DOHH2 (cell line): ENCODE results near the gene PITPNC1.

Experiments
- H3F3A ChIP-seq: fragments of 200-600 bp; sonication (generic), shearing (Covaris generic); 2 replicates; pipeline ENCODE4 v1.6.0; 2016; ENCODE audit warnings: antibody characterized with exemption, mild to moderate bottlenecking; ENCODE audit not compliant: control insufficient read depth, insufficient read depth
- H3K27ac ChIP-seq: fragments of 200-600 bp; sonication (generic); 2 replicates; pipeline ENCODE4 v1.5.1; 2014; ENCODE audit warnings: low read depth, mild to moderate bottlenecking, low read length, moderate library complexity
- H3K27me3 ChIP-seq: fragments of 200-600 bp; sonication (generic); 2 replicates; pipeline ENCODE4 v1.6.1; 2014; ENCODE audit warnings: mild to moderate bottlenecking, low read length, mixed read lengths; ENCODE audit not compliant: control insufficient read depth
- H3K36me3 ChIP-seq: fragments of 200-600 bp; sonication (generic); 2 replicates; pipeline ENCODE4 v1.6.1; 2014; ENCODE audit warnings: mild to moderate bottlenecking, low read length, moderate library complexity, mixed read lengths; ENCODE audit not compliant: control insufficient read depth
- H3K4me1 ChIP-seq: fragments of 200-600 bp; sonication (generic); 2 replicates; pipeline ENCODE4 v1.6.1; 2014; ENCODE audit warnings: mild to moderate bottlenecking, low read length, mixed read lengths; ENCODE audit not compliant: control insufficient read depth
- H3K4me2 ChIP-seq: fragments of 200-600 bp; sonication (generic); 2 replicates; pipeline ENCODE4 v1.6.0; 2014; ENCODE audit warnings: mild to moderate bottlenecking, low read length, moderate library complexity
- H3K4me3 ChIP-seq: fragments of 200-600 bp; sonication (generic); 2 replicates; pipeline ENCODE4 v1.5.1; 2014; ENCODE audit warnings: mild to moderate bottlenecking, low read length, mixed read lengths
- H3K79me2 ChIP-seq: fragments of 200-600 bp; sonication (generic); 2 replicates; pipeline ENCODE4 v1.6.1; 2014; ENCODE audit warnings: mild to moderate bottlenecking, low read length, mixed read lengths; ENCODE audit not compliant: control insufficient read depth
- H3K9me2 ChIP-seq: fragments of 200-600 bp; sonication (generic); replicated peaks from 2 replicates; pipeline ENCODE4 v1.6.1; 2014; ENCODE audit warnings: mild to moderate bottlenecking, low read length, mixed read lengths; ENCODE audit not compliant: control insufficient read depth
- H3K9me3 ChIP-seq: fragments of 200-600 bp; sonication (generic); 2 replicates; pipeline ENCODE4 v1.6.1; 2014; ENCODE audit warnings: antibody characterized with exemption, low read length, mixed read lengths; ENCODE audit not compliant: control insufficient read depth, insufficient read depth
- H4K20me1 ChIP-seq: fragments of 200-600 bp; sonication (generic); 2 replicates; pipeline ENCODE4 v1.6.0; 2014; ENCODE audit warnings: low read depth, mild to moderate bottlenecking, antibody characterized with exemption, low read length, moderate library complexity; ENCODE audit not compliant: control insufficient read depth, insufficient read depth
- CTCF ChIP-seq: fragments of 200-600 bp; sonication (generic); IDR thresholded peaks from one replicate; pipeline ENCODE4 v1.5.1; 2014; ENCODE audit warnings: antibody characterized with exemption, mild to moderate bottlenecking, low read depth, low read length; ENCODE audit not compliant: poor library complexity, severe bottlenecking
- EZH2phosphoT487 ChIP-seq: fragments of 200-600 bp; sonication (generic); IDR thresholded peaks from 2 replicates; pipeline ENCODE4 v1.6.1; 2017; ENCODE audit warnings: borderline replicate concordance, mild to moderate bottlenecking, antibody characterized with exemption, low read length, moderate library complexity, mixed read lengths

Gene PITPNC1

GRCh38 chr17:67461228-67461780 lies 84.2 kb downstream of the PITPNC1 start:
- no peaks in the 10 kb centered on the region for H3K79me2 ChIP-seq
- no peak overlapping the region for H3K4me3 ChIP-seq
- H3K27ac ChIP-seq: no peak overlapping the region
- H3K36me3 ChIP-seq: 0 out of 2 replicates have a peak, but pooled peaks cover 3% of the 10 kb centered on the region
- no peaks in the 10 kb centered on the region for H4K20me1 ChIP-seq
- H3K4me1 ChIP-seq: peaks cover 43% of the 10 kb centered on the region
- no peak for TF ChIP-seq EZH2phosphoT487
- TF ChIP-seq CTCF: no peak
- H3K9me3 ChIP-seq: peaks cover 10% of the 10 kb centered on the region
- no peak overlapping the region for H3K4me2 ChIP-seq
- H3F3A ChIP-seq: peaks cover 5% of the 10 kb centered on the region; the same call in 1 of the 2 replicates
- H3K27me3 ChIP-seq: no peaks in the 10 kb centered on the region
- H3K9me2 ChIP-seq: no peaks in the 10 kb centered on the region

DNA sequence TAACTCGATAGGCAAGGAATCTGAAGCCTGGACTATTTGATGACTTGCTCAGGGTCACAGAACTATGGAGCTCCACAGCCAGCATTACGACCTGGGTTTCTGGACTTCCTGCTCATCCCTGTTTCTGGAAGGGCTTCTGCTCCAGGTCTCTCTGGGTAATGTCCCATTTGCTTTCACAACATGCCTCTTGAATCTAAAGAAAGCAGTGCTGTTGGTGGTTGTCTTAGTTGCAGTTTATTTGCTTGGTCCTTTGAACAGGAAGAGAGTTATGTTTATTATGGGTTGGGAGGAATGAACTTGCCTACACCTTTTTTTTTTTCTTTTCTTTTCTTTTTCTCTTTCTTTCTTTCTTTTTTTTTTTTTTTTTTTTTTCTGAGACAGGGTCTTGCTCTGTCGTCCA lies 84.8 kb downstream of the PITPNC1 start:
- H3K4me2 ChIP-seq: no peak overlapping the region
- H3K4me3 ChIP-seq: no peak overlapping the region
- peaks cover 43% of the 10 kb centered on the region for H3K4me1 ChIP-seq
- H3K9me3 ChIP-seq: peaks cover 10% of the 10 kb centered on the region
- H3K27ac ChIP-seq: no peak overlapping the region
- H3K9me2 ChIP-seq: no peaks in the 10 kb centered on the region
- no peaks in the 10 kb centered on the region for H3K27me3 ChIP-seq
- H3K79me2 ChIP-seq: no peaks in the 10 kb centered on the region
- H3K36me3 ChIP-seq: 0 out of 2 replicates have a peak, but pooled peaks cover 3% of the 10 kb centered on the region
- H4K20me1 ChIP-seq: no peaks in the 10 kb centered on the region
- no peak for TF ChIP-seq EZH2phosphoT487
- no peak for TF ChIP-seq CTCF
- 0 out of 2 replicates have a peak, but pooled peaks cover 2% of the 10 kb centered on the region for H3F3A ChIP-seq

DNA sequence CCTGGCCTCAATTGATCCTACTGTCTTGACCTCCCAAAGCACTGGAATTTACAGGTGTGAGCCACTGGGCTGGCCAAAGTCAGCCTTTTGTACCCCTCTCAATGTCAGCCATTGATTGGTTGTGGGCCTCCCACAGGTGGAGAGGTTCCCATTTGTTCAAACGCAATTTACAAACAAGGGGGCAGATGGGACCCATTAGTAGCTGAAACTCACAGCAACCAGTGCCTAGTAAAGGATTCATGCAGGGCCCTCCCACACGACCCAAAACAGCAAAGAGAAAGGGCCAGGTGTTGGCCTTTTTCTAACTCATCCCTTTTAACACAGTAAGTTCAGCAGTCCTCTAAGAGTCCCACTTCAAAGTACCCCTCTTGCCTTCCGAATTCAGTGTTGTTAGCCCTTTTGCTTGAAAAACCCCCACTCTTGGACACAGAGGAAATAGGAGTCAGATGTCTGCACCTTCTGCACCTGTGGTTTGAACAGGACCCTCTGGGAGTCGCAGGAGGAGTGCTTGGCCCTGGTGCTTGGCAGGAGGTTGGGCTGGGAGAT lies 89.2 kb downstream of the PITPNC1 start:
- Histone ChIP-seq H3K27ac (peak overlapping the region; percentile 18; the same call in 1 of the 2 replicates), H3K9me2 (no peaks in the 10 kb centered on the region), H4K20me1 (no peaks in the 10 kb centered on the region), H3K79me2 (no peaks in the 10 kb centered on the region), H3K9me3 (no peaks in the 10 kb centered on the region), H3K36me3 (no peaks in the 10 kb centered on the region), H3F3A (peaks cover 8% of the 10 kb centered on the region), H3K27me3 (no peaks in the 10 kb centered on the region), H3K4me1 (peaks cover 57% of the 10 kb centered on the region), H3K4me2 (peak overlapping the region; percentile 71), H3K4me3 (no peak overlapping the region)
- TF ChIP-seq CTCF: no peak
- TF ChIP-seq EZH2phosphoT487: no peak
